ENCODE data around the gene GLRX5.

The GLRX5 gene

DNA sequence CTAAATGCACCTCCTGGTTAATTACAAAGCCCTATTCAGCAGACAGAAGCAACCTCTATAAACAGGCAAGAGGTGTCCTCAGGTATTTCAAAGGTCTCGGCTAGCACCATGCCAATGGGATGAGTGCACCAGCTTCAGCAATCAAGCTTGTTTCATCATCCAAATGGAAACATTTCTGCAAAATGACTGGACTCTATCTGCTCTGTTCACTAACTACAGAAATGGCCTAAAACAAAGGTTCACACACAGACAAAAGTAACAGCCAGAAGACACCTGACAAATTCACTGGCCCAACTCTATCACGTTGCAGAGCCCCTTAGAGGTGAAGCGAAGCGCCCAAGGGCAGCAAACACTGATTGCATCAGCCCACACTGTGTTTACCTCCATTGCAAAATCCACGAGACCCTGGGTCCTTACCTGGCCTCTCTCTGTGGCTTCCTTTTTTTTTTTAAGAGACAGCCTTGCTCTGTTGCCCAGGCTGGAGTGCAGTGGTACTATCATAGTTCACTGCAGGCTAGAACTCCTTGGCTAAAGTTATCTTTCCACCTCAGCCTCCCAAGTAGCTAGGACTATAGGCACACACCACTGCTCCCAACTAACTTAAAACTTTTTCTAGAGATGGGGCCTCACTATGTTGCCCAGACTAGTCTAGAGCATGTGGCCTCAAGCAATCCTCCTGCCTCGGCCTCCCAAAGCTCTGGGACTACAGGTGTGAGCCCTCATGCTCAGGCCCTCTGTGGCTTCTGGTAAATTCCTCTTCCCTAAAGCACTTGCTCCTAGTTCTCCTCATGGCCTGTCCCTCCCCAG is 9.9 kb upstream of the GLRX5 start:
- no peaks in the 10 kb centered on the region for H3K36me3 ChIP-seq (ENCODE audit: insufficient read depth)
- no peak overlapping the region for H3K4me3 ChIP-seq (IDR thresholded peaks at IDR 0.05; ENCODE audit: insufficient read depth, low read depth, low read length)
- H3K4me1 ChIP-seq (ENCODE audit: low read depth, poor library complexity, severe bottlenecking): peaks cover 14% of the 10 kb centered on the region
- no peak overlapping the region for H3K4me2 ChIP-seq
- H3K27ac ChIP-seq: no peak overlapping the region
- H3K27me3 ChIP-seq (ENCODE audit: insufficient read depth, low read depth): no peaks in the 10 kb centered on the region
- TF ChIP-seq, protein P1, sequence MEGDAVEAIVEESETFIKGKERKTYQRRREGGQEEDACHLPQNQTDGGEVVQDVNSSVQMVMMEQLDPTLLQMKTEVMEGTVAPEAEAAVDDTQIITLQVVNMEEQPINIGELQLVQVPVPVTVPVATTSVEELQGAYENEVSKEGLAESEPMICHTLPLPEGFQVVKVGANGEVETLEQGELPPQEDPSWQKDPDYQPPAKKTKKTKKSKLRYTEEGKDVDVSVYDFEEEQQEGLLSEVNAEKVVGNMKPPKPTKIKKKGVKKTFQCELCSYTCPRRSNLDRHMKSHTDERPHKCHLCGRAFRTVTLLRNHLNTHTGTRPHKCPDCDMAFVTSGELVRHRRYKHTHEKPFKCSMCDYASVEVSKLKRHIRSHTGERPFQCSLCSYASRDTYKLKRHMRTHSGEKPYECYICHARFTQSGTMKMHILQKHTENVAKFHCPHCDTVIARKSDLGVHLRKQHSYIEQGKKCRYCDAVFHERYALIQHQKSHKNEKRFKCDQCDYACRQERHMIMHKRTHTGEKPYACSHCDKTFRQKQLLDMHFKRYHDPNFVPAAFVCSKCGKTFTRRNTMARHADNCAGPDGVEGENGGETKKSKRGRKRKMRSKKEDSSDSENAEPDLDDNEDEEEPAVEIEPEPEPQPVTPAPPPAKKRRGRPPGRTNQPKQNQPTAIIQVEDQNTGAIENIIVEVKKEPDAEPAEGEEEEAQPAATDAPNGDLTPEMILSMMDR (conservative IDR thresholded peaks at IDR 0.05; ENCODE audit: low read depth, low read length): no peak
- H2AFZ ChIP-seq (ENCODE audit: low read depth): no peak overlapping the region
- H4K20me1 ChIP-seq (ENCODE audit: insufficient read depth): no peaks in the 10 kb centered on the region
- no peaks in the 10 kb centered on the region; the same call in 1 of the 2 replicates for H3K79me2 ChIP-seq (ENCODE audit: insufficient read depth, low read depth)
- no peak overlapping the region for H3K9ac ChIP-seq

DNA sequence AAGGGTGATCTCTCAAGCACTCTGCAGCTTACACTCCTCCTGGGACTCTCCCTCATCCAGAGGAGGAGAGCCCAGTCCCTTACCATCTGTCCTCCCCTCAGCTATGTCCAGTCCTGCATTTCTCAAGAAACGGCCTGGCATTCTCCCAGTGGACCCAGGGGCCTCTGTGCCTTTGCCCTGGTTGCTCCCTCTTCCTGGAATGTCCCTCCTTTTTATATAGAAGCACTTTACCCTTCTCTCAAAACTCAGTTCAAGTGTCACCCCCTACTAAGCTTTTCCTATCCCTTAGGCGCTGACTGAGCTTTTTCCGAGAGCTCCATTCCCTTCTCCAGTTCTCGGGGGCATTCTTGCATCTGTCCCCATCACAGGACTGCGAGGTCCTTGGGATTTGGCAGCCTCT is 8.9 kb upstream of the GLRX5 start:
- Histone ChIP-seq H2AFZ (ENCODE audit: low read depth) (no peak overlapping the region), H3K27me3 (ENCODE audit: insufficient read depth, low read depth) (no peaks in the 10 kb centered on the region), H3K4me3 (IDR thresholded peaks at IDR 0.05; ENCODE audit: insufficient read depth, low read depth, low read length) (no peak overlapping the region), H3K4me2 (no peak overlapping the region), H3K4me1 (ENCODE audit: low read depth, poor library complexity, severe bottlenecking) (peaks cover 4% of the 10 kb centered on the region), H3K27ac (no peak overlapping the region), H4K20me1 (ENCODE audit: insufficient read depth) (no peaks in the 10 kb centered on the region), H3K79me2 (ENCODE audit: insufficient read depth, low read depth) (peaks cover 7% of the 10 kb centered on the region; the same call in 1 of the 2 replicates), H3K36me3 (ENCODE audit: insufficient read depth) (no peaks in the 10 kb centered on the region), H3K9ac (no peak overlapping the region)
- TF ChIP-seq, protein P1 (conservative IDR thresholded peaks at IDR 0.05; ENCODE audit: low read depth, low read length): no peak

DNA sequence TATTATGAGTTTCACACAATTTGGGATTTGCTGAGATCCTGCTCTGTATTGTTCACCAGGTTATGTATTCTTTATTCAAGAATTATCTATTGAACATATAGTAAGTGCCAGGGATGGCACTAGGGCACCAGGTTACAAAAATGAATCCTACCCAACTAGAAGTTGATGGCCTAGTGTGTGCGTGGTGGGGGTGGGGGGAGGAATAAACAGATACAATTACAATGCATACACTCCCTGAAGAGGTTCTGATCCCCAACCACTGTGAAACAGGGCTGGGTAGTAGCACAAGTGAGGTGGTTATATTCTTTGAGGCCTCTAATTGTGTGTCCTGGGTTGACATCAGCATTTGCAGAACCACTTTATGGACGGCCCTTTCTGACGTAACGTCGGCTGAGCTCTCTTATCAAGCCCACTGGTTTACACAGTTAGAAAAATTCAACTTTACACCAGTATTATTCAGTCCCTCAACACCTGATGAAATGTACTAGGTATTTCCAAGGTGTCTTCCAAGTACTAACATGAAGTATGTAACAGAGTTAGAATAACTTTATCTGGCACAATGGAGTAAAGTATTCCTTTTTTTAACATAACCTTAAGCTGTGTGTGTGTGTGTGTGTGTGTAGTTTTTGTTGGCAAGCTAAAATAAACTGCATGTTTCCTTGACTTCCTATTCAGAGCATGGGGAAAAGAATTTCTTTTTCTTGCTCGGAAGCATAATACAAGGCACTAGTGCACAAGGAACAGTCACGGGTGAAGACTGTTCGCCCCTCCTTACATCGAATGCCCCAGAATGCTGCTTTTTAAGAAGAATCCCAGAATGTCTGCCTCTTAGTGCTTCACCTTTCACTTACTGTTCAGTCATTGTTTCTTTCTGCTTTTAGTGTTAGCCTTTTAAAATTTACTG is 8.1 kb upstream of the GLRX5 start:
- Histone ChIP-seq H3K36me3 (ENCODE audit: insufficient read depth) (no peaks in the 10 kb centered on the region), H4K20me1 (ENCODE audit: insufficient read depth) (no peaks in the 10 kb centered on the region), H3K4me3 (IDR thresholded peaks at IDR 0.05; ENCODE audit: insufficient read depth, low read depth, low read length) (no peak overlapping the region), H3K4me1 (ENCODE audit: low read depth, poor library complexity, severe bottlenecking) (peaks cover 6% of the 10 kb centered on the region), H3K79me2 (ENCODE audit: insufficient read depth, low read depth) (peaks cover 14% of the 10 kb centered on the region), H3K27ac (no peak overlapping the region), H2AFZ (ENCODE audit: low read depth) (no peak overlapping the region), H3K9ac (no peak overlapping the region), H3K27me3 (ENCODE audit: insufficient read depth, low read depth) (no peaks in the 10 kb centered on the region), H3K4me2 (no peak overlapping the region)
- TF ChIP-seq, protein P1 (conservative IDR thresholded peaks at IDR 0.05; ENCODE audit: low read depth, low read length): no peak

DNA sequence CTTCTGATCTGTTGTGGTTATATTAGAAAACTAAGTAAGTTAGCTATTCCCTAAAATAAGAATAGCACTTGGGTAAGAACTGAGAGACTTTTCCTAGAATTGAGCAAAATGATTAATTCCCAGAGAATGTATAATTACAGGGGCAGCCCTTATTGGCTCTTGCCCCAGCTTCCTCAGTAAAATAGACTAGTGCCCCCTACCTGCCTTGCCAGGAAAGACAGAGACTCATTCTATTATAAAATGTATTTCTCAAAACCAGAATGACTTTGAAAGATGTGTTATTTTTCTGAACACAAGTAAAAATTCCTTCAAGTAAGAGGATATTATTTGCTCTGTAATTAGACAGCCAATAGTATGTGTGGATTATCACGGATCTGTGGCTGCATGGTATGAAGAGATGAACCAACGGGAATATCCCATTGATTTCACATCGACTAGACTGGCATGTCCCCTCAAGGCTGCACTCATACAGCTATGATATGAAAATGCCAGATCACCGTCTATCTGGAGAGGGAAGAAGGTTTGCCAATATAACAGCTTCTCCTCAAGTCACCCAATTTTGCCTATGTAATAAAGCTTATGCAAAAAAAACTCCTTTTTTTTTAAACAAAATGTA is 7.4 kb upstream of the GLRX5 start:
- Histone ChIP-seq H3K36me3 (ENCODE audit: insufficient read depth) (no peaks in the 10 kb centered on the region), H3K4me2 (no peak overlapping the region)

More for the DNA sequence above, 7.4 kb upstream of the GLRX5 start:
- Histone ChIP-seq H3K27ac (no peak overlapping the region), H3K27me3 (ENCODE audit: insufficient read depth, low read depth) (no peaks in the 10 kb centered on the region), H3K9ac (no peak overlapping the region), H2AFZ (ENCODE audit: low read depth) (no peak overlapping the region), H4K20me1 (ENCODE audit: insufficient read depth) (no peaks in the 10 kb centered on the region), H3K4me1 (ENCODE audit: low read depth, poor library complexity, severe bottlenecking) (peaks cover 13% of the 10 kb centered on the region), H3K79me2 (ENCODE audit: insufficient read depth, low read depth) (peaks cover 22% of the 10 kb centered on the region), H3K4me3 (IDR thresholded peaks at IDR 0.05; ENCODE audit: insufficient read depth, low read depth, low read length) (no peak overlapping the region)
- TF ChIP-seq, protein P1 (conservative IDR thresholded peaks at IDR 0.05; ENCODE audit: low read depth, low read length): peak; percentile 69
